ENCODE results near the gene U2AF1L4. TPM values are rescaled to one million over a fixed set of nuclear protein-coding genes. Genes with fewer than 3 reads are reported as not detected.

Gene U2AF1L4
- total RNA-seq, 1 donor: 5.8 TPM

GRCh38 chr19:35757231-35757748 lies 12.1 kb upstream of the U2AF1L4 start:
- no peak for TF ChIP-seq CTCF (IDR thresholded peaks at IDR 0.05; ENCODE audit: extremely low read depth, low read depth, low read length)
- peak; percentile 97 for DNase-seq (ENCODE audit: insufficient read length, low spot score, missing footprints)
- Histone ChIP-seq H3K27ac (ENCODE audit: low read depth, low read length) (peak overlapping the region; percentile 84), H3K9me3 (ENCODE audit: low read depth, low read length) (no peaks in the 10 kb centered on the region), H3K79me2 (ENCODE audit: insufficient read depth, low read length) (peaks cover 26% of the 10 kb centered on the region), H3K4me3 (ENCODE audit: insufficient read depth, low read length) (peak overlapping the region; percentile 76), H3K4me1 (ENCODE audit: insufficient read depth, low read length) (peaks cover 32% of the 10 kb centered on the region), H2AFZ (ENCODE audit: low read length) (peak overlapping the region; percentile 63), H3K4me2 (ENCODE audit: insufficient read depth, low read length) (peak overlapping the region; percentile 64), H3K27me3 (ENCODE audit: insufficient read depth, low read length) (no peaks in the 10 kb centered on the region), H4K20me1 (ENCODE audit: insufficient read depth, low read length) (peaks cover 10% of the 10 kb centered on the region), H3K36me3 (ENCODE audit: insufficient read depth, low read length) (peaks cover 37% of the 10 kb centered on the region)

DNA sequence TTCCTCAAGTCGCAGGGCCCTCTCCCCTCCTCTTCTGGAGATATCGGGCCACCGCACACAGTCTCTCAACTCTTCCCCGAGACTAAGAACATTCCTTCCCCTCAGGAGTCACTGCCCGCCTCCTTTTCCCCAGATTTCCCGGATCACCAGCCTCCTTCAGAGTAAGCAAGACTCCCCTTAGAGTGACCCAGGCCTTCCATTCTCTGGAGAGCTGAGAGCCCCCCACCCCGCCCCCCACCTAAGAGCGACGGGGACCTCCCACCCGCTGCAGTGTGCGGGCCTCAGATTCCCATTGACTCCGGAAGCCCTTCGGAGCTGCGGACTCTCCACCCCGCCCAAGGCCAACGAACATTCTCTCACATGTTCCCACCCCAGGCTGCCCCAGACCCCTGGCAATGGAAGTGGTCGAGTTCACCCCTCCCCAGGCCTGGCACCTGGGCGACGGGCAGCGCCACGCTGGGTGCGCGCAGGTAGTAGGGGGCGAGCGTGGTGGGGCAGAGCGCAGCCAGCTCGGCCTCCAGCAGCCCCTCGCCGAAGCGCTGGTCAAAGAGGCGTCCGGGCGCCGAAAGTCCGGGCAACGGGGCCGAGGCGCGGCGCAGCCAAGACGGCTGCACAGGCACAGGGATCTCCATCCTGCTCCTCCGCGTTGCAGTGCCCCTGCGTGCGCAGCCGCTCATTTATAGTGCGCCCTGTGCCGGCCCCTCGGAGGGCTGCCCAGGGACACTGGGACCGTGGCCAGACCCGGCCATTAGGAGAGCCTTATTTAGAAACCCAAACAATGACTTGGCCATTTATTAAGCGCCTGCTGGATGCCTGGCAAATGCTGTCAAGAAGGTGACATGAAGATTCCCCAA lies 11.4 kb upstream of the U2AF1L4 start, which contains the start of gene HSPB6:
HSPB6 (minus strand) TSS at position 653 of the 854 bp plus-strand sequence; CDS start at position 632, 21 bp downstream.
- Histone ChIP-seq H3K79me2 (ENCODE audit: insufficient read depth, low read length) (peaks cover 26% of the 10 kb centered on the region), H3K36me3 (ENCODE audit: insufficient read depth, low read length) (peaks cover 37% of the 10 kb centered on the region), H2AFZ (ENCODE audit: low read length) (peak within 1 kb of the TSS; percentile 63), H3K9me3 (ENCODE audit: low read depth, low read length) (no peaks in the 10 kb centered on the region), H3K4me1 (ENCODE audit: insufficient read depth, low read length) (peaks cover 32% of the 10 kb centered on the region), H3K4me2 (ENCODE audit: insufficient read depth, low read length) (peak within 1 kb of the TSS; percentile 64), H3K4me3 (ENCODE audit: insufficient read depth, low read length) (peak within 1 kb of the TSS; percentile 76), H4K20me1 (ENCODE audit: insufficient read depth, low read length) (peaks cover 10% of the 10 kb centered on the region), H3K27me3 (ENCODE audit: insufficient read depth, low read length) (no peaks in the 10 kb centered on the region), H3K27ac (ENCODE audit: low read depth, low read length) (peak within 1 kb of the TSS; percentile 84)
- peak; percentile 93 for DNase-seq (ENCODE audit: insufficient read length, low spot score, missing footprints)
- no peak for TF ChIP-seq CTCF (IDR thresholded peaks at IDR 0.05; ENCODE audit: extremely low read depth, low read depth, low read length)

GRCh38 chr19:35755550-35756376 lies 10.5 kb upstream of the U2AF1L4 start:
- peaks cover 10% of the 10 kb centered on the region for H4K20me1 ChIP-seq (ENCODE audit: insufficient read depth, low read length)
- peak overlapping the region; percentile 84 for H3K27ac ChIP-seq (ENCODE audit: low read depth, low read length)
- H3K4me2 ChIP-seq (ENCODE audit: insufficient read depth, low read length): peak overlapping the region; percentile 64
- H3K79me2 ChIP-seq (ENCODE audit: insufficient read depth, low read length): peaks cover 24% of the 10 kb centered on the region
- peaks cover 28% of the 10 kb centered on the region for H3K4me1 ChIP-seq (ENCODE audit: insufficient read depth, low read length)
- no peaks in the 10 kb centered on the region for H3K9me3 ChIP-seq (ENCODE audit: low read depth, low read length)
- H2AFZ ChIP-seq (ENCODE audit: low read length): peak overlapping the region; percentile 51
- peak overlapping the region; percentile 76 for H3K4me3 ChIP-seq (ENCODE audit: insufficient read depth, low read length)
- TF ChIP-seq CTCF (IDR thresholded peaks at IDR 0.05; ENCODE audit: extremely low read depth, low read depth, low read length): no peak
- peak; percentile 91 for DNase-seq (ENCODE audit: insufficient read length, low spot score, missing footprints)
- H3K27me3 ChIP-seq (ENCODE audit: insufficient read depth, low read length): no peaks in the 10 kb centered on the region
- H3K36me3 ChIP-seq (ENCODE audit: insufficient read depth, low read length): peaks cover 34% of the 10 kb centered on the region

All from osteoblast (primary cell).